ENCODE data around the gene DSE. TPM values are rescaled to one million over a fixed set of nuclear protein-coding genes. Genes with fewer than 3 reads are reported as not detected.

The DSE gene
- total RNA-seq, 1 experiment from 2014 or later = 9.8 TPM

GRCh38 chr6:116433206-116433712 is 62.5 kb downstream of the DSE start:
- CTCF ChIA-PET = no interaction called here
- no TSS peak for BruUV-seq (replicated peaks)
- no peak for ATAC-seq

GRCh38 chr6:116434056-116434725 is 63.4 kb downstream of the DSE start:
- Histone ChIP-seq H2AFZ (ENCODE audit: low read length) (no peak overlapping the region), H3K36me3 (ENCODE audit: low read depth, low read length) (no peaks in the 10 kb centered on the region), H3K27me3 (ENCODE audit: low read length) (no peaks in the 10 kb centered on the region), H3K9ac (ENCODE audit: low read length) (no peak overlapping the region), H3K27ac (ENCODE audit: low read length) (no peak overlapping the region), H3K4me1 (ENCODE audit: insufficient read depth, low read length) (no peaks in the 10 kb centered on the region), H3K9me3 (ENCODE audit: low read length) (no peaks in the 10 kb centered on the region), H3K9me2 (replicated peaks; ENCODE audit: low read length) (no peaks in the 10 kb centered on the region), H3K79me2 (ENCODE audit: low read length) (no peaks in the 10 kb centered on the region), H3F3A (ENCODE audit: low read length, unreplicated experiment) (no peaks in the 10 kb centered on the region), H4K20me1 (ENCODE audit: low read length) (no peaks in the 10 kb centered on the region), H3K4me2 (ENCODE audit: low read length) (no peak overlapping the region), H3K4me3 (ENCODE audit: low read length) (no peak overlapping the region)
- BruUV-seq (replicated peaks) = no TSS peak
- no peak for DNase-seq
- no peak for TF ChIP-seq EZH2phosphoT487 (IDR thresholded peaks at IDR 0.05; ENCODE audit: borderline replicate concordance, low read length)
- no peak for TF ChIP-seq CTCF (conservative IDR thresholded peaks at IDR 0.05; ENCODE audit: low read depth, low read length)
- TF ChIP-seq EZH2 (IDR thresholded peaks at IDR 0.05; ENCODE audit: low read length, unreplicated experiment) = no peak
- CTCF ChIA-PET = no interaction called here
- intact Hi-C loops (cut with micrococcal nuclease) = no loop called here
- ATAC-seq = no peak
- POLR2A ChIA-PET (ENCODE audit: unreplicated experiment) = no interaction called here

More at GRCh38 chr6:116433206-116433712, 62.5 kb downstream of the DSE start:
- H3K9me3 ChIP-seq (ENCODE audit: low read length) = no peaks in the 10 kb centered on the region
- H3K9ac ChIP-seq (ENCODE audit: low read length) = no peak overlapping the region
- no peak overlapping the region for H3K27ac ChIP-seq (ENCODE audit: low read length)
- intact Hi-C loops (cut with micrococcal nuclease) = no loop called here
- no peaks in the 10 kb centered on the region for H3K36me3 ChIP-seq (ENCODE audit: low read depth, low read length)
- no peaks in the 10 kb centered on the region for H3K4me1 ChIP-seq (ENCODE audit: insufficient read depth, low read length)
- H3K79me2 ChIP-seq (ENCODE audit: low read length) = no peaks in the 10 kb centered on the region
- TF ChIP-seq EZH2phosphoT487 (IDR thresholded peaks at IDR 0.05; ENCODE audit: borderline replicate concordance, low read length) = no peak
- no peak for TF ChIP-seq EZH2 (IDR thresholded peaks at IDR 0.05; ENCODE audit: low read length, unreplicated experiment)
- TF ChIP-seq CTCF (conservative IDR thresholded peaks at IDR 0.05; ENCODE audit: low read depth, low read length) = no peak
- H4K20me1 ChIP-seq (ENCODE audit: low read length) = no peaks in the 10 kb centered on the region
- no peak overlapping the region for H3K4me3 ChIP-seq (ENCODE audit: low read length)
- H3K4me2 ChIP-seq (ENCODE audit: low read length) = no peak overlapping the region
- no peak overlapping the region for H2AFZ ChIP-seq (ENCODE audit: low read length)
- no peaks in the 10 kb centered on the region for H3F3A ChIP-seq (ENCODE audit: low read length, unreplicated experiment)
- POLR2A ChIA-PET (ENCODE audit: unreplicated experiment) = no interaction called here
- H3K27me3 ChIP-seq (ENCODE audit: low read length) = no peaks in the 10 kb centered on the region
- H3K9me2 ChIP-seq (replicated peaks; ENCODE audit: low read length) = no peaks in the 10 kb centered on the region
- no peak for DNase-seq

GRCh38 chr6:116436586-116436985 is 65.8 kb downstream of the DSE start:
- TF ChIP-seq CTCF (conservative IDR thresholded peaks at IDR 0.05; ENCODE audit: low read depth, low read length) = no peak
- no peak for TF ChIP-seq EZH2phosphoT487 (IDR thresholded peaks at IDR 0.05; ENCODE audit: borderline replicate concordance, low read length)
- no peak for TF ChIP-seq EZH2 (IDR thresholded peaks at IDR 0.05; ENCODE audit: low read length, unreplicated experiment)
- CTCF ChIA-PET = no interaction called here
- no peak for ATAC-seq
- Histone ChIP-seq H2AFZ (ENCODE audit: low read length) (no peak overlapping the region), H3K79me2 (ENCODE audit: low read length) (no peaks in the 10 kb centered on the region), H3K36me3 (ENCODE audit: low read depth, low read length) (no peaks in the 10 kb centered on the region), H3K9me3 (ENCODE audit: low read length) (no peaks in the 10 kb centered on the region), H3K9me2 (replicated peaks; ENCODE audit: low read length) (no peaks in the 10 kb centered on the region), H3K9ac (ENCODE audit: low read length) (no peak overlapping the region), H3K27me3 (ENCODE audit: low read length) (no peaks in the 10 kb centered on the region), H3K4me1 (ENCODE audit: insufficient read depth, low read length) (no peaks in the 10 kb centered on the region), H3K4me3 (ENCODE audit: low read length) (no peak overlapping the region), H3K4me2 (ENCODE audit: low read length) (no peak overlapping the region), H3F3A (ENCODE audit: low read length, unreplicated experiment) (no peaks in the 10 kb centered on the region), H3K27ac (ENCODE audit: low read length) (no peak overlapping the region), H4K20me1 (ENCODE audit: low read length) (no peaks in the 10 kb centered on the region)
- intact Hi-C loops (cut with micrococcal nuclease) = no loop called here
- POLR2A ChIA-PET (ENCODE audit: unreplicated experiment) = no interaction called here
- no peak for DNase-seq
- BruUV-seq (replicated peaks) = no TSS peak

Data from PC-3 (cell line).